GM21423 (cell line): ENCODE measurements around the gene CECR2.

Source experiments
- ATAC-seq: cut with Tn5 transposase; IDR thresholded peaks from one replicate; pipeline ENCODE4 v1.9.1; 2021; ENCODE audit warnings: mild to moderate bottlenecking, moderate library complexity; ENCODE audit not compliant: unreplicated experiment

Gene CECR2

GRCh38 chr22:17366830-17367229 lies 2.4 kb upstream of the CECR2 start:
- ATAC-seq: no peak

GRCh38 chr22:17368144-17368543 lies 1.1 kb upstream of the CECR2 start:
- no peak for ATAC-seq

- no peak for ATAC-seq
Measured at GRCh38 chr22:17368554-17369438, 464 bp upstream of the CECR2 start.

- ATAC-seq: no peak
Measured at GRCh38 chr22:17370026-17370765, 936 bp downstream of the CECR2 start.

- no peak for ATAC-seq
Measured at GRCh38 chr22:17370766-17371432, 1.6 kb downstream of the CECR2 start.

- ATAC-seq: no peak
Measured at GRCh38 chr22:17371448-17371847, 2.2 kb downstream of the CECR2 start.

GRCh38 chr22:17373855-17374254 lies 4.6 kb downstream of the CECR2 start:
- no peak for ATAC-seq

- no peak for ATAC-seq
Measured at GRCh38 chr22:17375914-17376614, 6.8 kb downstream of the CECR2 start.

GRCh38 chr22:17376950-17377349 lies 7.7 kb downstream of the CECR2 start:
- no peak for ATAC-seq

- ATAC-seq: no peak
Measured at GRCh38 chr22:17379944-17380343, 10.7 kb downstream of the CECR2 start.

- ATAC-seq: no peak
Measured at GRCh38 chr22:17380359-17381087, 11.3 kb downstream of the CECR2 start.

GRCh38 chr22:17381192-17381913 lies 12.1 kb downstream of the CECR2 start:
- ATAC-seq: no peak

GRCh38 chr22:17384612-17385330 lies 15.5 kb downstream of the CECR2 start:
- no peak for ATAC-seq

GRCh38 chr22:17387356-17387755 lies 18.1 kb downstream of the CECR2 start:
- no peak for ATAC-seq

- no peak for ATAC-seq
Measured at GRCh38 chr22:17388235-17388634, 19.0 kb downstream of the CECR2 start.

GRCh38 chr22:17390087-17390486 lies 20.8 kb downstream of the CECR2 start:
- ATAC-seq: no peak

GRCh38 chr22:17396516-17396915 lies 27.3 kb downstream of the CECR2 start:
- ATAC-seq: no peak

GRCh38 chr22:17397756-17398547 lies 28.7 kb downstream of the CECR2 start:
- no peak for ATAC-seq
